H1 (cell line): ENCODE results near the gene HACD2. TPM values are rescaled to one million over a fixed set of nuclear protein-coding genes. Genes with fewer than 3 reads are reported as not detected.

Experiments
- CHD7 ChIP-seq: fragments of 300-600 bp; sonication (generic); IDR thresholded peaks from 2 replicates; pipeline ENCODE4 v1.7.1; 2012; ENCODE audit warnings: low read length, moderate library complexity, mild to moderate bottlenecking, inconsistent platforms; ENCODE audit not compliant: insufficient replicate concordance
- polyA plus RNA-seq, 7 experiments: library from polyadenylated mRNA; depleted of rRNA in 3 of 7; stranded (reverse) in 5 of 7; unstranded in 2 of 7; fragments of >200 nt in 5 of 7; fragments of 200-250 nt in 2 of 7; gene quantifications; 1 replicate in 5 of 7; 2 replicates in 1 of 7; 4 replicates in 1 of 7; pipeline versions ENCODE4 v1.2.1 to v1.2.3, GENCODE V29; 2011 to 2013; ENCODE audit warnings: missing spikeins in 2 of 7, mixed read lengths in 2 of 7
- total RNA-seq: library from RNA; stranded (reverse); fragmentation: NEBNext Ultra II Directional; extraction: Animal tissue kit (Norgen Biotek cat#: 25700); gene quantifications from 2 replicates; pipeline ENCODE4 v1.2.1, GENCODE V29; 2021

The HACD2 gene
- total and polyA plus RNA-seq, 2 of the 8 experiments (the other 6 are each of a cell fraction or from before 2014, with no cell fraction given), result 24.9 to 31.2 TPM

DNA sequence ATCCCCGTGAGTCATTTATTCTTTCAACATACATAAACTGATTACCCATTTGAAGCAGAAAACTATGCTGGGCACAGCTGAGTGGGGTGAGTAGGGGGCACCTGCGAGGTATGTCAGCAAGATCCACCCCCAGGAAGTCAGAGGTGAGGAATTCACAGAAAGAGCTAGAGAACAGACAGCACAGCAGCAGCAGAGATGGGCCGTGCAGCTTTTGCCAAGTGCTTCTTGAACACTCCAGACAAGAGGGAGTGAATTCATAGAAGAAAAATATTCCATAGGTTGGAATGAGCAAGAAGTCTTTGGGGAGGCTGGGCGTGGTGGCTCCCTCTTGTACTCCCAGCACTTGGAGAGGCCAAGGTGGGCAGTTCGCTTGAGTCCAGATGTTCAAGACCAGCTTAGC, 126.6 kb downstream of the HACD2 start (continued):
- no peak for TF ChIP-seq CHD7
- TF ChIP-seq, all 59 proteins: peak for 0
